ENCODE measurements around the gene ASB8.
"Not testable (repeated sequence)": the region's sequence is repeated elsewhere in the genome, so short reads cannot be mapped to it uniquely, and the experiment has no call there.

ASB8 gene

DNA sequence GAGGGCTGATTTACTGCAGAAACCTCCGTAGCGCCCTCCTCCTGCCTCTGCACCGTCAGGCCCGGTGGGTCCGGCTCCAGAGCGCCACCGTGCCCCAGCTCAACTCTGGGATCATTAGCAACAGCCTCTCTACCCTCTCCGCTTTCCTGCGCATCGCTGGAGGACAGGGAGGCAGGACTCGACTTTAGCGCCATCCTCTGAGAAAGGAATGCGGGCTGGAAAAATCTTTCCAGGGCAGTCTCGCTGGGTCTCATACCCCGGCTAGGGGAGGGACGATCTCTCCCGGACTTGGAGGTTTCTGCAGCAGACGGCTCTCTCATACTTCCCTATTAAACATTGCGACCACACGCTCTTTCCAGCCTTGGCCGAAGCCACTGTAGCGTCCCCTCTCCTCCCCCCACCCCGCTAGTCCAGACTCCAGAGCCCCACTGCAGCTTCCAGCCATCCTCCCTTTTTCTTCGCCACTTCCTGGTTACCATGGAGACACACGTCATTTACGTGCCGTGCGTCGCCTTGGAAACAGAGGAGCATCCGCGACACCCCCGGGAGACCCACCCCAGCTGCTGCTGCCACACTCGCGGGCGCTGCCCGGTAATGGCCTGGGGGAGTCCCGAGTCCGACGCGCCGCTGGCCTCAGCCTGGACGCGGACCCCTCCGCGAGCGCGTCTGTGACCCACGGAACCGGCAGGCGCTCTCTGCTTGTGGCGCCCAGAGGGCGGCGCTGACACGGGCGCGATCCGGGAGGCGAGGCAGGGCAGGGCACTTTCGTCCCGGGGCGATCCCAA is 26.0 kb upstream of the ASB8 start, which contains the start of gene CCDC184:
TSS of gene CCDC184 (plus strand) at position 554 of the 785 bp plus-strand sequence. CDS start 479 bp downstream, outside the sequence.
- peak; percentile 46 for DNase-seq (ENCODE audit: low read depth, low spot score)

DNA sequence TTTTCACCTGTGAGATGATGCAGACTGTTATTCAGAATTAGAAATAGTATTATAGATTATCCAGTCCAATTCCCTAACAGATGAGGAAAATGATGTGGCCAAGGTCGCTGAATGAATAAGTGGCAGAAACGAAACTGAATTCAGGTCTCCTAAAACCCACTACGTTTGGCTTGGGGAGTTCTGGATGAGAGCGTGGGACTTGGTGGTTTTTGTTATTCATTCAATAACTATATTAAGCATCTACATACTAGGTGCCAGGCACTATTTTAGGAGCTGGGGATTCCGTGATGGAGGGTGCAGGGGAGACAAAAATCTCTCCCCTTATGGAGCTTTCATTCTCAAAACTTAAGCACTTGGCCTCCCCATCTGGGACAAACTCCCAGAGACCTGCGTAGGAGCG is 25.3 kb upstream of the ASB8 start:
- no peak for DNase-seq (ENCODE audit: low read depth, low spot score)

DNA sequence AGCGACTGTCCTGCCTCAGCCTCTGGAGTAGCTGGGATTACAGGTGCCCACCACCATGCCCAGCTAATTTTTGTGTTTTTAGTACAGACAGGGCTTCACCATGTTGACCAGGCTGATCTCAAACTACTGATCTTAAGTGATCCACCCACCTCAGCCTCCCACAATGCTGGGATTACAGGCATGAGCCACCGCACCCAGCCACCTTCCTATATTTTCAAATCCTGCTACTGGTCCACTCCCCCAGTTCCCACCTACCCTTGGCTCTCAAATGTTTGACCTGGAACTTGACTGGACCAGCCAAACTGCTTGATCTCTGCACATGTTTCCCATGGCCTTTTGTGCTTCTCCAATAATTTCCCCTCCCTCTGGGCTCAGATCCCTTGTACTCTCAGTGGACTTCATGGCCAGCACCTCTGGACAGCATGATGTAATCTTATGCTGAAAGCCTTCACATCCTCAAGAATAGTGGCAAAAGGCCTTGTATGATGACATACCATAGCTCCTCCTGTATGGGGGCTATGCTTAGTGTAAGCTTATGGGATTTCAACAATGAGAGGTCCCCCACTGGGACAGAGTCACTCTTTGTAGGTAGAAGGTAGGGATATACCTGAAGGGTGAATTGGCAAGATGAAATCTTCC is 23.7 kb upstream of the ASB8 start:
- no peak for DNase-seq (ENCODE audit: low read depth, low spot score)

DNA sequence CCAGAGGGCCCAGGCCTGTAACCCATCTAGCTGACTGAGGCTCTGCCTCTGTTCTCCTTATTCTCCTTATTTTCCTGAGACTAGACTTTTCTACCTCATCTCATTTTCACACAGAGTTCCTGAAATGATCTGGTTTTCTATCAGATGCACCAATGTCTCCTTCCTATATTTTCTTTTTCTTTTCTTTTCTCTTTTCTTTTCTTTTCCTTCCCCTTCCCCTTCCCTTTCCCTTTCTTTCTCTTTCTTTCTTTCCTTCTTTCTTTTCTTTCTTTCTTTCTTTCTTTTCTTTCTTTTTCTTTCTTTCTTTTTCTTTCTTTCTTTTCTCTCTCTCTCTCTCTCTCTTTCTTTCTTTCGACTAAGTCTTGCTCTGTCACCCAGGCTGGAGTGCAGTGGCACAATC is 23.1 kb upstream of the ASB8 start:
- DNase-seq (ENCODE audit: low read depth, low spot score), result no peak

DNA sequence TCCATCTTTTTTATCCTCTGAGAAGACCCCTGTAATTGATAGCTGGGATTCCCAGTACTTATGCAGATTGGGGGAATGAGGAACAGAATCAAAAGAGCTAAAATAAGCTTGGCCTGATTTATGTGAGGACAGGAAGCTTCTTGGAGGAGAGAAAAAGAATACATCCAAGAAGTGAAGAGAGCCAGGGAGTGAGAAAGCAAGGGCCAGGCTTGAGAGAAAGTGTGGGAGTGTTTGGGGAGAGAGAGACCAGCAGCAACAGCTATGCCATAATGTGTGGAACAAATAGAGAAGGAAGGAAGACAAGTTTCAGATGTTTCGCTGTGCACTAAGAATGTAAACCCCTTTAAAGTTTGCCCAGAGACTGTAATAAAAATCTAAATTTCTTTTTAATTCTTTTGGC is 22.2 kb upstream of the ASB8 start:
- no peak for DNase-seq (ENCODE audit: low read depth, low spot score)

DNA sequence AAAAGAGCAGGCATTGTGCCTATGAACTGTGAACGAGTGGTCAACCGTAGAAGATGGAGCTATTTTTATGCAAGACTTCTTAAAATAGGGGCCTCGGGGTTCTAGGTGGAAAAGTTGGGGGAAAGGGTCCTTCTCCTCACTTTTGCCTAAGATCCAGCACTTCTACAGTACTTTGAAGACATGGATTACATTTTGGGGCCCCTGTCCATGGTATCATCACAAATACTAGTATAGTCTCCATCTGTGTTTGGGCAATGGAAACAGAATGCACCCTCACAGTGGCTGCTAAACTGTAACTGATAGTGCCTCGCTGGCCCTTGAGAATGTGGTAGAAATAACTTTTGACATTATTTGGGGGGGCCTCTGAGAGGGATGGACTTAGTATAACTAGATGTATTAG is 20.7 kb upstream of the ASB8 start:
- DNase-seq (ENCODE audit: low read depth, low spot score), result no peak

DNA sequence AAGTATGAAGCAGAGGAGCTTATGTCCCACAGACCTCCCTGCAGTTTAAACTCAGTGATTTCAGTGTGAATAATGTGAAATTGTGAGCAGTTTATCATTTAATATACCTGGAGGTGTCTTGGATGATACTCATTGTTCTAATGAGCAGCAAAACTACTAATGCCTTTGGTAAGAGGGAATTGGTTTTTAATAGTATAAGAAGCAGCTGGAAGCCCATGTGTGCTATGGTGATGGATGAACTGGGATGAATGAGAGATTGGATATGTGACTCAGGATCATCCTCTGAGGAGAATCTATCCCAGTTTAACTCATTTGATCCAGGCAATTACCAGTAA is 19.1 kb upstream of the ASB8 start:
- no peak for DNase-seq (ENCODE audit: low read depth, low spot score)

DNA sequence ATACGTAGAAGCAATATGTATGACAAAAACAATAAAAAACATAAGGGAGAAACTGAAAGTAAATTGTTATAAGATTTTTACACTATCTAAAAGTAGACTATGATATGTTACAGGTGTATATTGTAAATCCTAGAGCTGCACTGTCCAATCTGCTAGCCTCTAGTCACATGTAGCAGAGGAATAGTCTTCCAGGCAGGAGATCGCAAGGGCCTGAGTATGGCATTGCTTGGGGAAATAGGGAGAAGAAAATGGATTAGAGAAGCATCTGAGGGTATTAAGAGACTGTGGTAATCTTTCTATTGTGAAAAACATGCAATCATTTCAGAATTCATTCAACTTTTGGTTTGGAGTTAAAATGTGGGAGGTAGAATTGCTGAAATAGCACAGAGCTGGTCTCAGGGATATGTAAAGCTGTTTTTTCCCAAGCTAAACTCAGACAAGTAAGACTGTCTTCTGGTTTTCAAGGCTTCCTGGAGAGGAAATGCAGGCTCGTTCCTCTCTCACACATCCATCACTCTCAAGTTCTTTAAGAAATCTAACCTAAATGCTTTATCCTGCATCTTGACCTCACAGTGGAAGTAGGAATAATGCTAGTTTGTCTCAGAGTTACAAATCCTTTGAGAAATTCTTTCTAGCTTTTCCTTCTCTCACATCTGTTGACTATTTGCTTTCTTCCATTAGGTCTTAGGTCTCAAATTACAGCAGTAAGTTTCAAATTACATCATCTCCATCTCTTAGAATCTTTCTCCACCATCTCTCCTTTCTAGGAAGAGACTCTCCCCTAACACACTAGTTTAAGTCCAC is 18.5 kb upstream of the ASB8 start:
- DNase-seq (ENCODE audit: low read depth, low spot score), result no peak

DNA sequence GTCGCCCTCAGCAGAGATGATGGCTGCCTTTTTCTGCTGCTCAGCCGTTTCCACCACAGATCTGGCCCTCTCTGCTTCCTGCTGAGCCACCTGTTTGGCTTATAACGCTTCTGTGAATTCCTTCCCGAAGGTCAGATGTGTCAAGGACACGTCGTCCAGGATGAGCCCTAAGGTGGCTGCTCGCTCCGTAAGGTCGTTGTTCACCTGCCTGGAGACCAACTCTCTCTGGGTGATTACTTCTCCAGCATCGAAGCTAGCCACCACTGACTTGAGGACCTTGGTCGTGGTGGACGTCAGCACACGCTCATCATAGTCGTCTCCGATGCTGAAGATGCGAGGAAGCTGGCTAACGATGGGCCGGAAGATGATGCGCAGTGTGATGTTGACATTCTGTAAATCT is 11.7 kb upstream of the ASB8 start:
- DNase-seq (ENCODE audit: low read depth, low spot score), result no peak

DNA sequence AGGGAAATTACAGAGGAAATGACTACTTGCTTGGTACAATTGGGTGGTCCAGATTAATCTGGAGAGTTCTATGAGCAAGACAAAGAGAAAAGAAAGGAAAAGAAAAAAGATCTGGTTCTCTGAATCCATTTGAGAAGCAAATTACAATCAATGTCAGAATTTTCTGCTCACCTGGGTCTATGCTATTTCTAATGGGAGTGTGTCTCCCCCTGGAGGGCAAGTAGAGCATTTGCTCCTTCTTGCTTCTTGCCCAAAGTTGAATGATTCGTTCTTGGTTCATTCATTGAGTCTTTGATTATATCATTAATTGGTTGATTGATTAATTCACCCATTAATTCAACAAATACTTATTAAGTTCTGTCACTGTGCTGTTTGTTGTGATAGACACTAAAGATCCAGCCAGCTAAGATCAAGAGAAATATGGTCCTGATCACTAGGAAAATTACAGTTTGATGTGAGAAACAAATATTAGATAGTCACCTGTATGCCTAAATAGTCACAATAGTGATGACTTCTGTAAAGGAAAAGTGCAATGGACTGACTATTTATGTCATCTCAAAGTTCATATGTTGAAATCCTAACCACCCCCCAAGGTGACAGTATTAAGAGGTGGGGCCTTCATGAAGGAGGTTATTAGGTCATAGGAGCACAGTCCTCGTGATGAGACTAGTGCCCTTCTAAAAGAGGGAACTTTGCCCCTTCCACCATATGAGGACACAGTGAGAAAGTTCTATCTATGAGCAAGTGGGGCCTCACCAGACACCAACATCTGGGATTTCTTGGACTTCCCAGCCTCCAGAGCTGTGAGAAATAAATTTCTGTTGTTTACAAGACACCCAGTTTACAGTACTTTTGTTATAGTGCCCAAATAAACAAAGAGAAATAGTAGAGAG is 8.0 kb upstream of the ASB8 start:
- DNase-seq (ENCODE audit: low read depth, low spot score), result peak; percentile 43

DNA sequence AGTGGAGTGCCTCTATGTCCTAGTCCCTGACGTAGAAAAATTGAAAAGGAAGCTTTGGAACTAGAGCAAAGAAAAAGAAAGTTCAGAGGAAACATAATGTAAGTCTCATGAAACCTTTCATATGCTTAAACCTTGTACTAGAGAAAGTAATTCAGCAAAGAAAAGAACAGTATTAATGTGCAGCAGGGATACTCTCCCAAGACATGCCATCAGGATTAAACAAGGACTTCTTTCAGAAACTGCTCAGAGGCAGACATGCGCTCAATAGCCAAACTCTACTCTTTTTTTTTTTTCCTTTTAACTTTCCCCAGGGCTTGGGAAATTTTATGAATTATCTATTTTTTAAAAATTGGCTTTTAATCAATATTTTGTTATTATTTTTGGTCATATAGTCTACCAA is 7.1 kb upstream of the ASB8 start:
- DNase-seq (ENCODE audit: low read depth, low spot score), result no peak

DNA sequence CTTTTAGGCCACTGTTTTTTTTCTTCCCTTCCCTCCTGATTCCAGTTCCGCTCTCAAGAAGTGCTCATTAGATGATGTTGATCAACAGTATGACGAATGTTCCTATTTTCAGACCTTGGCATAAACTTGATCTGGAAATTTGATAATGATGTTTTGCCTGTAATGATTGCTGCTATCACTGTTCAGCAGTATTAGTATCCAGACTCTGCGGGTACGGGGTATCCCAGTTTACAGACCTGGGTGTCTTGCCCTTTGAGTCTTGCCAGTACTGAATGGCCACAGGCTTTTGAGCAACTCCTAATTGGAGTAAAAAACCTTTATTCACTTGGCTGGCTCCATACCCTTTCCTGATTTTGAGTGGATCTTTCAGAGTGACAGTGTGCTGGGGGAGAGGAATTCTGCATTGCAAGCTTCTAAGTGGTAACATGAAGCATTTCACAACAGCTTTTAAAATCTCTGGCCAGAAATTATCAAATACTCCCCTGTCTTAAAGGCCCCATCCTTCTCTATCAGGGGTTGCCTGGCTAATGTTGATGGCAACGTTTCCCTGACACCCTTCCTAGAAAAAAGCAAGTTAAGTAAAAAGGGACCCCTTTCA is 5.9 kb upstream of the ASB8 start:
- DNase-seq (ENCODE audit: low read depth, low spot score), result no peak

DNA sequence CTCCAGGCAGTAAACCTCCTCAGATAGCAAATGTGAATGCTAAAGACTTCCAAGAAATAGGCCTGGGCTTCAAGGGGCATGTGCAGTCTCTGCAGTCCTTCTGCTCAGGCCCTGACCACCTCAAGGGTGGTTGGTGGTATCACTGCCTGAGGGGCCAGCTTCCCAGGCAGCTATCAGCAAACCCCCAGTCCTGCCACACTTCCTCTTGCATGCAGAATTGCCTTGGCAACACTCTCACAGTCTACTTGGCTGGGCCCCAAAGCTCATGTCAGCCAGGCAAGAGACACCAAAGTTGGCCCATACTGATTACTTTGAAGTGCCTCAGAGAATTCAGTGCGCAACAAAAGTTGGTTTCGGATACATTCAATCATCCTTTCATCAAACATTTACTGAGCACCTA is 3.5 kb upstream of the ASB8 start:
- no peak for DNase-seq (ENCODE audit: low read depth, low spot score)

DNA sequence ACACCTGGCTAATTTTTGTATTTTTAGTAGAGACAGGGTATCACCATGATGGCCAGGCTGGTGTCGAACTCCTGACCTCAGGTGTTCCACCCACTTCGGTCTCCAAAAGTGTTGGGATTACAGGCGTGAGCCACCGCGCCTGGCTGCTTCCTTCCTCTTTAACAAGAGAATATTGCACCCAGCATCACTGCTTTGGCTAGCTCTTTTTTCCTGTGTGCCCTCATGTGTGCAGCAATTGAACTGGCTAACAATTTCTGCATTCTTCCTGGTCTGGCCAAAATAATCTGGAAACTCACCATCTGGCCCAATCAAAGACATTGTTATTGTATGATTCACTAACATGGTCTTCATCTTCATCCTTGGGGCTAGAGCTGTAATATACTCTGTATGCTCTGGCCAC is 2.7 kb upstream of the ASB8 start:
- DNase-seq (ENCODE audit: low read depth, low spot score), result no peak

DNA sequence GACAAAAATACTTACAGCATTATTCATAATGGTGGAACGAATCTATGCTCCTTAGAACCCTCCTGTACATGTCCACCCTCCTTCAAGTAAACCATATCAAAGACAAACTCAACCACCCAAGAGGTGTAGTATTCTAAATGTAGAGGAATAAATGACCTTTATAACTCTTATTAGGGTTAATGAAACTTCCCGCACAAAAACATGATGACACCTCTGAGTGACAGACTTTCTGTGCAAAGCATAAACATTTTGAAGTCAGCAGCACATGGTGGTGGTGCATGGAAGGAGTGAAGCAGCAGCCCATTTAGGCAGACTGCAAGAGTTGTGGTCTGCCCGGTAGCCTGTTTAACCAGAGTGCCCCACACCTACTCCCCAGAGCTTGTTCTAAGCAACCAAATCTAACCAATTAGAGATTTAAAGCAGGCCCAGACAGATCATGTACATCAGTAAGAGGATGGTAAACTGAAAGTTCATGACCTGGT is 615 bp upstream of the ASB8 start:
- DNase-seq (ENCODE audit: low read depth, low spot score), result no peak

DNA sequence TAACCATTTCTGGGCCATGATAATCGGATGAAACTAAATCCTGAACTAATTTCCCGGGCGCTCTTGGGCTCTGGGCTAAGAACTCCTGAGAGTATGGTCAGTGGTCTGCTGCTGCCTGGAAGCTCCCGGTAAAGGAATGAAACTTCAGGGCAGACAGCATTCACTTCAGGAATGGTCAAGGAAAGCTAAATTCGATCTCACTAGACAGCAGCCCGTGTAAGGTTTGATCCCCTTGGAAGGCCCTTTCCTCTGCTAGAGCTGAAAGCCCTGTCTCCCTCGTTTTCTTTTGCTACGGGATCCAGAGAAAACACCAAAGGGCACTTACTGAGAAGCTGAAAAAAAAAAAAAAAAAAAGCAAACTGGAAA is 680 bp downstream of the ASB8 start:
- DNase-seq (ENCODE audit: low read depth, low spot score), result no peak

DNA sequence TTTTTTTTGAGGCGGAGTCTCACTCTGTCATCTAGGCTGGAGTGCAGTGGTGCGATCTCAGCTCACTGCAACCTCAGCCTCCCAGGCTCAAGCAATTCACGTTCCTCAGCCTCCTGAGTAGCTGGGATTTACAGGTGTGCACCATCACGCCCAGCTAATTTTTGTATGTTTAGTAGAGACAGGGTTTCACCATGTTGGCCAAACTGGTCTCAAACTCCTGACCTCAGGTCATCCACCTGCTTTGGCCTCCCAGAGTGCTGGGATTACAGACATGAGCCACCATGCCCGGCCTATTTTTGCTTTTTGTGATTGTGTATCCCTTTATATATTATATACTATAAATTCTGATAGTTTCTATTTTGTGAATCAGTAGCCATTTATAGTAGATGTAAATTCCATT is 1.5 kb downstream of the ASB8 start:
- DNase-seq (ENCODE audit: low read depth, low spot score), result not testable (repeated sequence)

DNA sequence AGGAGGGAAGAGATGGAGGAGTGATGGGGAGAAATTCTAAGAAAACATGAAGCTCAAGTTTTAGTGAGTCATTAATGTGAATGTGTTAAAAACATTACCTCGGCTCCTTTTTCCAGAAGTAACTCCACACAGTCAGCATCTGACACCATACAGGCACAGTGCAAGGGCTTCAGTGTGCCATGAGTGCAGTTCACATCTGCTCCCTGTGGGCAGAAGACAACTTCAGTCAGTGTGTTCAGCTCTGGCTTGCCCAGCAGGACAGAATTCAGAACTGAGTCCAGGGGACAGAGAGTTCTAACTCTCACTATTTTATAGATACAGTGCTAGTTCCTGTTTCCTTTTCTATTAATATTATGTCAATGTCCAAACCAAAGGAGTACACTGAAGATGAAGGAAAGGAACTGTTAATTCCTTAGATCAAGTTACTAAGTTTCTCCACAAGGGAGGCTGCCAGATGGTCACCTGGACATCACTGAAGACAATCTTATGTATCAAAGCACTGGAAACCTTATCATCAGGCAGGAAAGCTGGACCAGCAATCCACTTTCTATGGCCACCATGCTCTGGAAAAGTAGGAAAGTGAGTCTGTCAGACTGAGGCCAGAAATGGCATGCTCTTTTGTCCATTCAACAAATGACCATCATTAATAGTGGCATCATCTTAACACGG is 6.1 kb downstream of the ASB8 start:
- DNase-seq (ENCODE audit: low read depth, low spot score), result no peak

DNA sequence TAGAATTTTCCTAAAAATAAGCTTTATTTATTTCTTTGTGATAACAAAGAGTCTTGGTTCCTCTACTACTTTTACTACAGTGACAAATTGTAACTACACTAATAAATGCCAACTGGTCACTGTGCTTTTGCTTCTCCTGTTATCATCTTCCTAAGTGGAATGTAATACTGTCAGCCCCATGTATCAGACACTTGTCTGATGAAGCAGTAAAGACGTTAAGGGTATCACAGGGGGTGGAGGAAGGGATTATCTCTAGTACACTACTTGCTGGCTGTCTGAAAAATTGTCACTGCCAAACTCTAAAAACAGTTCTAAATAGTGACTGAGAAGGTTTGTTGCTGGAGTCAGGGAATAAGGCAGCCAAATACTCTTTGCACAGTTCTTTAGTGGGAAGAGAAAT is 11.3 kb downstream of the ASB8 start:
- DNase-seq (ENCODE audit: low read depth, low spot score), result no peak

DNA sequence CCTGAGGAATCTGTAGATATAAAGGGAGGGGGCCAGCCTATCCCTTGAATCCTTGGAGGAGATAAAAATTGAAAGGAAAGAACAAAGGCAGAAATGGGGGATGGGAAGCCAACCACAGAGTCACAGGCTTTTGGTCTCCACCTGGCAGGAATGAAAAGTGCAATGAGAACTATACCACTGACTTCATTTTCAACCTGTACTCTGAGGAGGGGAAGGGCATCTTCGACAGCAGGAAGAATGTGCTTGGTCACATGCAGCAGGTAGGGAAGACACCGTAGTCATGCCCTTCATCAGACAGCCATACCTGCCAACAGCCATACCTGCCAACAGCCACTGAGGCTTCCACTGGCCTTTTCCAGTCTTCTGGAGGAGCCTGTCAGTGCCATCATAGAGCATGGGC is 13.4 kb downstream of the ASB8 start:
- DNase-seq (ENCODE audit: low read depth, low spot score), result no peak
